Left lobe of liver (tissue), 2 donors: Measurements from ENCODE around the gene DDX52. TPM values are rescaled to one million over a fixed set of nuclear protein-coding genes. Genes with fewer than 3 reads are reported as not detected.

ENCODE experiments used
- ATAC-seq: fragments of 200-7000 bp; cut with Tn5 transposase; one replicate; pipeline ENCODE4 v1.9.1; 2020; ENCODE audit warnings: mild to moderate bottlenecking, moderate library complexity
- DNase-seq: peaks from one replicate; pipeline ENCODE4 v3.0.0-alpha.2; 2020; ENCODE audit warnings: low spot score
- total RNA-seq: library from RNA; stranded (reverse); gene quantifications from one replicate; pipeline ENCODE4 v1.2.1, GENCODE V29; 2021
- donor health status: DM: no; HTN: no; CAD: no; lungs with moderate emphysema.
- donor health status: DM: no; HTN: yes; CAD: no.

The DDX52 gene
- total RNA-seq, 1 donor from 2014 or later: 10.1 TPM

DNA sequence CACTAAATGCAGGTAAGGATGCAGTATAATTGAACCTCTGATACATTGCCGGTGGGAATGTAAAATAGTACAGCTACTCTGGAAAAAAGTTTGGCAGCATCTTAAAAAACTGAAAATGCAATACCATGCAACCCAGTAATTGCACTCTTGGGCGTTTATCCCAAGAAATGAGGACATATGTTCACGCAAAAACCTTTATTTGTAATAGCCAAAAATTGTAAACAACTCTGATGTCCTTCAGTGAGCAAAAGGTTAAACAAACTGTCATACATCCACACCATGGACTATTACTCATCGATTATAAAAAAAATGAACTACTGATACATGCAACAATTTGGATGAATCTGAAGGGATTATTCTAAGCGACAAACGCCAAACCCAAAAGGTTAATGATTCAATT, 51.0 kb downstream of the DDX52 start:
- no peak for DNase-seq
- no peak for ATAC-seq

DNA sequence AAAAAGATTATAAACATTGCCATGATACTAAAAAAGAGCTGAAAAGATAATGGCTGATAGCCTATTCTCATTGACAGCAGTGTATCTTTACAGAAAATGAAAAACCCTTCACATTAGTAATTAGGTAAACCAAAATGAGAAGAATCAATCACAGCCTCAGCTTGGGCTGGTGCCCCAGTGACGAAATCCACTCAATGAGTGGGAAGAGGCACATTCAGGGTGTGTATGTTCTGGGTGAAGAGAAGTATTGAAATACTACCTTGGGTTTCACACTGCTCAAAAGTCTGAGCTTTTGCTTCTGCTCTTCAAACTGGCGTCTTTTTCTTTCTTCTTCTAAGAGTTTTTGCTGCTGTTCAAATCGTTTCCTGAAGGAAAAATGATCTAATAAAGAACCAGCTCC, 58.2 kb downstream of the DDX52 start:
- no peak for DNase-seq
- ATAC-seq: no peak

DNA sequence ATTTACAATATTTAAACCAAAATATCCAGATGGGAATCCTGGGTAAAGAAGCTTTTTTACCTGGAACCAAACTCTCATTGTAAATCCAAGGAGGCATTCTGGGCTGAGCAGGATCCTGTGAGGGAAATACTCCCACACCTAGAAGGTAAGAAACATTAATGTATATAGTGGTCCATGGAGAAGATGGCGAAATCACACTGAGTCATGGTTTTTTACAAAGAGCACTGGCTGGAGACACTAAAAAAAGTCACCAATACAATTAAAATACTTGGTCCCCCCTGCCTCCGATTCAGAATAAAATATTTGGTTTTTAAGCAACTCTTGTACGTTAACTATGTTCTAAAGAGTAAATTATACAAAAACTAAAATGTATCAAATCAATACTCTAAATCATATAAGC, 67.0 kb downstream of the DDX52 start:
- DNase-seq: no peak
- ATAC-seq: no peak

DNA sequence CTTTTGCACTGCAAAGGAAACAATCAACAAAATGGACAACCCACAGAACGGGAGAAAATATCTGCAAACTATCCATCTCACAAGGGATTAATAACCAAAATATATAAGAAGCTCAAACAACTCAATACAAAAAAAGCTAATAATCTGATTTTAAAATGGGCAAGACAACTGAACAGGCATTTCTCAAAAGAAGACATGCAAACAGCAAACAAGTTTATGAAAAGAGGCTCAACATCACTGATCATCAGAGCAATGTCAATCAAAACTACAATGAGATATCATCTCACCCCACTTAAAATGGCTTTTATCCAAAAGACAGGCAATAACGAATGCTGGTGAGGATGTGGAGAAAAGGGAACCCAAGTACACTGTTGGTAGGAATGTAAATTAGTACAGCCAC, 68.8 kb downstream of the DDX52 start:
- DNase-seq (no peak), ATAC-seq (no peak)

DNA sequence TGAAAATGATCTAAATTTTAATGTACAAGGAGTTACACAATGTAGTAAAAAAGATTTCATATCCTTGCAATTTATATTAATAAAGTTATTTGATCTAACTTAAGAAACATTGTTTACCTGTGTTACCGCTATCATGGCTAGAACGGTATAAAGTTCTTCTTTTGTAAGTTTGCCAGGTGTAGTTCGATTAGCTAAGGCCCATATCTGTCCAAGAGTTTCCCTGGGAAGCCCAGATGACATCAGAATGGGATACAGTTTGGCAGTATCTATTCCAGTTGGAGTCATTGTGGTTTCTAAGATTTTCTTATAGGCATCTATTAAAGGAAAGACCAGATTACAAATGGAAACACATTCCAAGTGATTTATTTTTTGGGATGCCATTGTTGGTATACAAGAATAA, 71.6 kb downstream of the DDX52 start:
- DNase-seq: no peak
- peak; percentile 79 for ATAC-seq

DNA sequence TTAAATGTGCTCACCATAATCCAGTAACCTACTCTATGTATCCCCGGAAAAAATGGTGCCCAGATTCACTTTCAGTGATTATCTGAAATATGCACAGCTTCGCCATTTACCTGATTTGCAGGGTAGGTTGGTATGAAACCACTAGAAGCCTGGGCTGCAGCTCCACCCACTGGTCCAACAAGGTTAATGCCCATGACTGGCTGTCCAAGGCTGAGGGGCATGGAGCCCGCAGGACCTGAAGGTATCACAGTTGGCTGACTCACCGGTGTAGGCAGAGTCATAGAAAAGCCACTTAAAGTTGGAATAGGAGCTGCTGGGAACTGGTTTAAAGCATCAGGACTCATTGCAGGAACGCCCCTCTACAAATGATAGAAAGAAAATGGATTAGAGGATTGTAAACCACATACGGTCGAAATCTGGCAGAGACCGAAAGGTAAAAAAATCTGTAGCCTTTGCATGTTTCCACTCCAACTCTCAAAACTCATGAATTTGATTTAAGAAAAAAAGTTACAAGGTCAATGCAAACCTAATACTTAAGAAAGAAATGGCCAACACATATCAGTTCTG, 72.6 kb downstream of the DDX52 start:
- DNase-seq (no peak), ATAC-seq (peak; percentile 83)

DNA sequence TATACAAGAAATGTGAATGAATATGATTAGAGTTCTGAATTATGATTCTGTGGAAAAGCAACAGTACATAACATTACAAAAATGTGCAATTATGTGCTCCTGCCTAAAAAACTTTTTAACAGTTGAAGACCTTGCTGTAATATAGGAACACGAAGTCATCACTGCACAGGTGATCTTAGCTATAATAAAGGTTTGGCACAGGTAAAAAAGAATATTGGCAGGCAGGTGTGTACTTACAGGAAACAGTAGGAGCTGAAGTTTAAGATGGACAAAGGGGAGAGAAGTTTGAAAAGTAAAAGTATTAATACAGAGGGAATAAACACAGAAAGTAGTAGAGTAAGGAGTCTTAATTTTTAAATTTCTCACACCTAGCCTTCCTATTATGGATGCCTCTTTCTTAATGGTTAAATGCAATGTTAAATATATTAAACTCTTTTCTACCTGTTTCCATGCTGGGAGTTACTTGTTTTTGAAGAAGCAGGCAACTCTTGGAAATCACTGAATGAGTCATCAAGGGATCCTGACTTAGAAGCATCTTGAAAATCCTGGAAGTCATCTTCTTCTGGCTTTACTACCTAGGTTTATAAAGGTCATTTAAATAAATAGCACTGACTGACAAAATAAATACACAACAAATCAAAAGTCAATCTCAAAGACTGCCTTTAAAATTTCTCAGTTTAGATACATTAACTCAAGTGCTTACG, 74.7 kb downstream of the DDX52 start:
- no peak for ATAC-seq

DNA sequence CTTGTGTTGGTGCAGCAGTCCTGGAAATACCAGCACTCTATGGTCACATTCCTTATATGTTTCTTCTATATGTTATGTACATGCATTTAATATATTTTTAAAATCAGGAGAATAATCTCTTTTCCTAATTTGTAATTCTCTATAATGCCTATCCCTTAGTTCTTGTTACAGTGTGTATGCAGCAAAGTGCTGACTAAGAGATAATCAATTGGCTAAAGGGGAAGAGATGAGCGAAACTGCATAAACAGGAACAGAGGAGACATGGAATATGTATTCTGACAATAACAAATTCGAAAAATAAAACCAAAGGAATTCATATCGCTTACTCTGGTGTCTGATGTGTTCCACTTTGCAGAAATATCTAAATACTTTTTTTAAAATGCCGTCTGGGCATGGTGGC, 75.7 kb downstream of the DDX52 start:
- DNase-seq (no peak), ATAC-seq (no peak)

More for the DNA sequence above, 74.7 kb downstream of the DDX52 start:
- no peak for DNase-seq

DNA sequence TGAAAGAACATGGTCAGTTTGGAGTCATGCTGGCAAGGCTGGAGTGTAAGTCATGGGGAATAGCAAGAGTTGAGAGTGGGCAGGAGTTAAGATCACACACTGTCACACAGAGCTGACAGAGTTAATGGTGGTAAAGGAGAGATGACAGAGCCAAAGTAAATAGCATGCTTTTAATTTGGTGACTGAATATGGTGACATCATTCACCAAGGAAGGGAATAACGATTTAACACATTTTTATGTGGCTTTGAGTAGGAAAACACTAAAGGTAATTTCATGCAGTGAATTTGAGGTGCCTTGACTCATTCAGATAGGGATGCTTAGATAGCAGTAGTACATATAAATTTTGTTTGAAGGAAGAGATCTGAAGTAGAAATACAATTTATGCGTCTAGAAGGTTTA, 76.1 kb downstream of the DDX52 start:
- DNase-seq (no peak), ATAC-seq (no peak)

DNA sequence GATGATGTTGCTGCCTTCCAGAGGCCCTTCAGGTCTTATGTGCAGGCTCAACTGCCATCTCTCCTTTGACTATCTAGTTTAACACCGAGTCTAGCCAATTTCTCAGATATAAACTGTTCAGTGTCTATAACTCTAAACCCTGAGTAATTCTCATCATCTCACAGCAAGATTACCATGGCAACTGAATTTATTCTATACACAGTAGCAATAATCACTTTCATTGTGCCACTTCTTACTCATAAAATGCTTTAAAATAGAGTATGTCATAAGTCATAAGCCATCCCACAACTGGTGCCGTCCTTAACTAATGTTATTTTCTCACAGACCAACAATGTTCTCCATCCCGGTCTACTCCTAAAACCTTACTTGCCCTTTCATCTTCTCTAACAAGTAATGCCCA, 79.0 kb downstream of the DDX52 start:
- ATAC-seq (no peak), DNase-seq (no peak)

DNA sequence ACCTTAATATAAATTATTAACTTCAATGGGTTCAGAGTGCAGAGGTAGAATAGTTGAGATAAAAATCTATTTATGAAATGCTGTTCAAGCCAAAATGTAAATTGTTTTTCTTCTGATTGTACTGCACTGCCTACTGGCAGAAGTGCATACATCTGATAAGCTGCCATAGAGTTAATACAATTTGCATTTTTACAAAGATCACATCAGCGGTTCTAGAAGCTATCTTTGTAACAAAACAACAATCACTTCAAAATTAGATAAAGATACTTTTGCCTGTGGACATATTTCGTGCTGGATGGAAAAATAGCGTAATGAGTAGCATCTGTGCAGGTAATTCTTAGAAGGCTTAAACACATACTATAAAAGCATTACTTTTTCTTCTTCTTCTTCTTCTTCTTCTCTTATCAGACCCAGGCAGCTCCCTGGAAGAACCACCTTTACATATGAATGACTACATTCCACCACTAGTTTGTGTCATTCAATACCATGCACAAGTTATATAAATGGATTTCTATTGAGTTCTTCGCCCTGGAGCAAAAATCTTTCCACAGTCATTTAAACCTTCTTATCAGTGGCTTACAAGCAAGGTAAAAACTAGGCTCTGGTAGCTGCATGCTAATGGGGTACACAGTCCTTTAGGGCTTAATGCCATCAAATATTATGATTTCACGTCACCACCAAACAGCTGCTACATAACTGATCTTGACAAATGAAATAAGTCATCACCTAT, 81.1 kb downstream of the DDX52 start:
- no peak for ATAC-seq
- DNase-seq: no peak

Other genes starting within 250 kb of the DDX52 start
- gene ACACA, start 236.6 kb downstream of the DDX52 start, total RNA-seq: 37.9 TPM
- gene TADA2A, start 236.6 kb downstream of the DDX52 start, total RNA-seq: 8.6 TPM
- 10.6 TPM for gene DUSP14, start 153.6 kb downstream of the DDX52 start, total RNA-seq
- gene SYNRG, start 34.0 kb downstream of the DDX52 start, total RNA-seq: 15.7 TPM
- 8.4 TPM for gene HNF1B, start 101.6 kb upstream of the DDX52 start, total RNA-seq